Duodenal mucosa (tissue), 2 donors: Measurements from ENCODE around the gene DSC3.

Experiments used
- H3K27ac ChIP-seq: one replicate; pipeline ENCODE4 v1.7.0; 2013; ENCODE audit warnings: low read depth, low read length
- H3K27me3 ChIP-seq, 2 donors: one replicate each; pipeline ENCODE4 v1.7.0; 2013; ENCODE audit warnings: low read length in 2 of 2, control low read depth in 1 of 2; ENCODE audit not compliant: insufficient read depth in 2 of 2, control insufficient read depth in 1 of 2
- H3K36me3 ChIP-seq, 2 donors: one replicate each; pipeline ENCODE4 v1.7.0; 2013; ENCODE audit warnings: low read length in 2 of 2, control low read depth in 1 of 2; ENCODE audit not compliant: insufficient read depth in 2 of 2, control insufficient read depth in 1 of 2
- H3K4me1 ChIP-seq, 2 donors: one replicate each; pipeline ENCODE4 v1.7.0; 2013; ENCODE audit warnings: low read length in 2 of 2, control low read depth in 1 of 2; ENCODE audit not compliant: insufficient read depth in 2 of 2, control insufficient read depth in 1 of 2
- H3K4me3 ChIP-seq, 2 donors: one replicate each; pipeline ENCODE4 v1.7.0; 2013; ENCODE audit warnings: low read length in 2 of 2, low read depth in 1 of 2
- H3K9ac ChIP-seq, 2 donors: one replicate each; pipeline ENCODE4 v1.7.0; 2013; ENCODE audit warnings: low read length in 2 of 2, low read depth in 1 of 2
- H3K9me3 ChIP-seq, 2 donors: one replicate each; pipeline ENCODE4 v1.7.0; 2013; ENCODE audit warnings: low read length in 2 of 2, control low read depth in 1 of 2; ENCODE audit not compliant: control insufficient read depth in 1 of 2

DSC3 gene

DNA sequence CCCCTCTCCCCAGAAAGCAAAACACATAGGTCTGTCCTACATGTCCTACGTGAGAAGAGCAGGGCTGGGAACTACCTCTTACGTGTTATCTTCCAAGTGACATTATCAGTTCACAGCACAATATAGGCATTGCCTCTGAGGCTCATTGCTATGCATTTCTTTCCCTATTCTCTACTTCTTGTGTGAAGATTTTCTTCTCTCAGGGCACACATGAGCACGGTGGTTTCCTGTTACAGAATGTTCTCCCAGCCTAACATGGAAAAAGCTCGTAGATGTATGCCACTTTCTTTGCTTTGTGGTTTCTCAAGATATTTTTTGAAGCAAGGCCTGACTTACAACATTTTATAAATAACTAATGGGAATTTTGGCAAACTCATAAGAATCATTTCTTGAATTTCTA is 19.4 kb upstream of the DSC3 start:
- Histone ChIP-seq H3K4me1 (no peaks in the 10 kb centered on the region), H3K9me3 (no peaks in the 10 kb centered on the region)

DNA sequence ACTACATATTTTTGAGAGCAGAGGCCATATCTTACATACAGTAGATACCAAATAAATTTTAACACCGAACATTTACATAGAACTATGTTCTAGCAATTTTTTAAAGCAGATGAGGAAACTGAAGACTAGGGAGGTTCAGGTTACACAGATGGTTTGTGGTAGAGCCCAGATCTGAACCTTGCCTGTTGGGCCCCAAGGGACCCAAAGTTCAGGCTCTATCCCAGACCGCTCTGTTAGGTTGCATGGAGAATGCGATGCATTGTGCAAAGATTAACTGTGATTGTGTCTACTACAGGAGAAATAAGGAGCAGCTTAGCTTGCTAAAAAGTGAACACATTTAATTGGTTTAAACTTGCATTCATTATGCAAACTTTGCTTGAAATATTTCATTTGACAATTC is 16.4 kb upstream of the DSC3 start:
- Histone ChIP-seq H3K4me3 (no peak overlapping the region), H3K4me1 (no peaks in the 10 kb centered on the region), H3K9ac (no peak overlapping the region), H3K9me3 (no peaks in the 10 kb centered on the region), H3K27ac (no peak overlapping the region), H3K27me3 (no peaks in the 10 kb centered on the region), H3K36me3 (no peaks in the 10 kb centered on the region)

More for the DNA sequence above, 19.4 kb upstream of the DSC3 start:
- Histone ChIP-seq H3K36me3 (peaks cover 0 to 4% of the 10 kb centered on the region in 2 donors), H3K27ac (no peak overlapping the region), H3K4me3 (no peak overlapping the region), H3K27me3 (no peaks in the 10 kb centered on the region), H3K9ac (no peak overlapping the region)

DNA sequence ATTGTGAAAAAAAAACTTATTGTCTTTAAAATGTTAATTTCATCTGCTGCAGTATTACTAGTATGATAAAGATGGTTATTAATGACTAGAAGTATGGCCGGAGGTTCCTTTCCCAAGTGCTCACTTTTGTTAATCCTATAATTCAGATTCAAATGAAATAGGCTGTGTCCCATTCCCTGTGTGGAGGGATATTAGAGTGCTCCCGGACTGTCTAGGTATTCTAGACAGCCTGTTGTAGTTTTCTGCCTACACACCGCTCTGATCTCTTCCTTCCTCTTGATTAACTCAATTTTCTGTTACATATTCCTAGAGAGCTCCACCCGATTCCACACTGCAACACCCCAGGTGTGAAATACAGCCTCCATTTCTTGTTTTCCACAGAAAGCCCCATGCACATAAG is 15.4 kb upstream of the DSC3 start:
- Histone ChIP-seq H3K36me3 (no peaks in the 10 kb centered on the region), H3K27me3 (no peaks in the 10 kb centered on the region), H3K9me3 (no peaks in the 10 kb centered on the region), H3K4me1 (no peaks in the 10 kb centered on the region), H3K4me3 (no peak overlapping the region), H3K9ac (no peak overlapping the region), H3K27ac (no peak overlapping the region)

DNA sequence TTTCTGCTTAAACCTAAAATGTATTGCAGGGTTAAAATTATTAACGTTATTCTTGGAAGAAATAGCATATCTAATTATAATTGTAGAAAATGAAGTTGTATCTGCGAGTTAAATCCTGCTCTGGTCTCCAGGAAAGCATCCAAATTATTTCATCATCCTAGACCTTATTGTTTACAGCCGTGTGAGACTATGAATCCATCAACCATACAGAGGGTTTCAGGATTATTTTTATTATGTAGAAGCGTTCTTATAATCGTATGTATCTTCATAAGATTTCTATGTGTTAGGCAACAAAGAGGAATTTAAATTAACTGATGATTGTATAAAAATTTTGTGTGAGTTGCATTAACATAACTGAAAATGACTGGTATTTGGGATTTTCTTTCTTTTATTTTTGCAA is 14.5 kb upstream of the DSC3 start:
- Histone ChIP-seq H3K9ac (no peak overlapping the region), H3K27ac (no peak overlapping the region), H3K36me3 (no peaks in the 10 kb centered on the region), H3K27me3 (no peaks in the 10 kb centered on the region), H3K4me1 (no peaks in the 10 kb centered on the region), H3K4me3 (no peak overlapping the region), H3K9me3 (no peaks in the 10 kb centered on the region)

DNA sequence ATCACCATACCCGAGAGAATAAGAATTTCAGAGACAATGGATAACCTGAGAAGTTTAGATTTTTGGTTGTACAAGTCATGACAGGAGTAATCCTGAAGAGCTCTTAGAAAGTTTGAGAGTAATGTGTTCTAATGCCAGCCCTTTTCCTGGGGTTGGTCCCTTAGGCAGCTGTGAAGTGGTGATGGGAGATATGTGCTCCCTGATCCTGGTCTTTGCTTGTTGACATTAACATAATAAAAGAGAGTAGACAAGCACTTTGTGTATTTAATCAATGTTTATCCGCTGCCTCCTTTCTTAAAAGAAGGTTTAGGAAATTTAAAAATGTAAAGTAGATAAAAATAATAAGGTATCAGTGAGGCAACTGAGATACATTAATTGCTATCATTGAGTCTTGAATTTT is 13.8 kb upstream of the DSC3 start:
- no peaks in the 10 kb centered on the region for H3K36me3 ChIP-seq
- no peak overlapping the region for H3K4me3 ChIP-seq
- no peaks in the 10 kb centered on the region for H3K27me3 ChIP-seq

DNA sequence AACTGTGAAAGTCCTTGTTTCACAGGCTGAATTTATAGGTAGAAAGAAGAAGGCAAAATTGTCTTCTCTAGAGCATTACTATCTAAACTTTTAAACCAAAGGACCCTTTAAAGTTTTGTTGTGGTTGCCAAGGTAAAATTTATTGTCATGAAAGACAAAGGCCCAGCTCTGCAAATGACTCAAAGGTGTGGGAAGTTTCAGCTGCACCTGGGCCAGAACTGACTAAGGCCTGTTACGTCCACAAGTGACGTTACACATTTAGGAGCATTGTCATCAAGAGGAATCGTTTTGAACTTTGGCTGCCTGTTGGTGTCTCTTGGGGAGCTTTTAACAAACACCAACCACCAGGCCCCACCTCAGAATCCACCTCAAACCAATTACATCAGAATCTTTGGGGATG is 8.1 kb upstream of the DSC3 start:
- no peak overlapping the region for H3K27ac ChIP-seq
- no peak overlapping the region for H3K9ac ChIP-seq
- peaks cover 0 to 3% of the 10 kb centered on the region in 2 donors for H3K27me3 ChIP-seq
- no peaks in the 10 kb centered on the region for H3K4me1 ChIP-seq
- H3K9me3 ChIP-seq = no peaks in the 10 kb centered on the region
- no peaks in the 10 kb centered on the region for H3K36me3 ChIP-seq
- H3K4me3 ChIP-seq = no peak overlapping the region

More for the DNA sequence above, 13.8 kb upstream of the DSC3 start:
- H3K9me3 ChIP-seq = no peaks in the 10 kb centered on the region
- no peak overlapping the region for H3K27ac ChIP-seq
- no peak overlapping the region for H3K9ac ChIP-seq
- no peaks in the 10 kb centered on the region for H3K4me1 ChIP-seq

DNA sequence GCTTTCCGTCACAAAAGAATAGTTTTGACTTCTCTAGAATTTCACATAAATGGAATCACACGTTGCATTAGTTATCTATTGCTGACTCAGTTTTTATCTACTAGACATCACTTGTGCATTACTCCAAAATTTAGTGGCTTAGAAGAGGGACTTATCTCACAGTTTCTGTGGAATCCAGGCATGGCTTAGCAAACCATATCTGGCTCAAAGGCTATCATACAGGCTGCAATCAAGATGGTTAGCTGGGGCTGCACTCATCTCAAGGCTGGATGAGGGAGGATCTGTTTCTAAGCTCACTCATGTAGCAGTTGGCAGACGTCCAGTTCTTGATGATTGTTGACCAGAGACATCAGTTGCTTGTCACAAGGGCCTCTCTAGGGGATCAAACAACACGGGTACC is 6.6 kb upstream of the DSC3 start:
- Histone ChIP-seq H3K4me3 (no peak overlapping the region), H3K4me1 (no peaks in the 10 kb centered on the region), H3K9ac (no peak overlapping the region), H3K9me3 (no peaks in the 10 kb centered on the region), H3K36me3 (no peaks in the 10 kb centered on the region), H3K27me3 (peaks cover 6 to 7% of the 10 kb centered on the region in 2 donors), H3K27ac (no peak overlapping the region)

DNA sequence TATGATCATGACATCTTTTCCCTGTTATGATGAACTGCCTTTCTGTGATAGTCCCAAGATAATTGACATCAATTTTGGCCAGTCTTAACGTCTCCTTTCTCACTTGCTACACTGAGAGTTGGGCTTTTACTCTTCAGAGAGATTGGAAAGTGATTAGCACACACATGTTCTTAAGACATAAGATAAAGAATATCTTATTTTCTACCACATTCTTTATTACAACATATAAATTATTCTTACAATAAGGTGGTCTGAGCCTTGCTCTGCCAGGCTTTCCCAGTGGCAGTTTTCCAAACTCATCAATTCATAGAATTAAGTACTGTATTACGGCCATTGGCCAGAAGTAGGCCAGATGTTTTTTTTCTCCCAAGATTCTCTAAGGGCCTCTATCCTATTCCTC is 5.7 kb upstream of the DSC3 start:
- no peaks in the 10 kb centered on the region for H3K9me3 ChIP-seq
- no peaks in the 10 kb centered on the region for H3K36me3 ChIP-seq
- H3K9ac ChIP-seq = no peak overlapping the region
- H3K27ac ChIP-seq = no peak overlapping the region
- peaks cover 15 to 16% of the 10 kb centered on the region in 2 donors for H3K27me3 ChIP-seq
- H3K4me3 ChIP-seq = no peak overlapping the region
- no peaks in the 10 kb centered on the region for H3K4me1 ChIP-seq

DNA sequence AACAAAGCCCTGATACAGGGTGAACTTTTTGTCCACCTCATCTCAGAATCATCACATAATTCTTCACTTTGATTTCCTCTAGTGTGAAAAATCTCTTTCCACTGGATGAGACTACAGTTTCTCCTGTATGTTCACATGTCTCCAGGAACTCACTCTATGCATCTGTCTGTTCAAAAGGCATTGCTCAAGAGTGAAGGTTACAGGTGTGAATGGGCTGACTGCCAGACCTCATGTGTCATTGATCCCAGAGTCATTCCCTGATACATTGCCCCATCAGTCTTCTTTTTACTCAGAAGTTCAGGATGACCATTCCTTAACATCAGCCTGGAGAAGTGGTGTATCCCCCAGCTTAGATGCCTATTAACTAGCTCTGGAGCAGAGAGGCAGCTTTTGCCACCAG is 4.4 kb upstream of the DSC3 start:
- no peaks in the 10 kb centered on the region for H3K9me3 ChIP-seq
- peaks cover 26 to 27% of the 10 kb centered on the region in 2 donors for H3K27me3 ChIP-seq
- H3K36me3 ChIP-seq = no peaks in the 10 kb centered on the region
- H3K9ac ChIP-seq = no peak overlapping the region
- no peak overlapping the region for H3K27ac ChIP-seq
- no peak overlapping the region for H3K4me3 ChIP-seq
- H3K4me1 ChIP-seq = peaks cover 2 to 9% of the 10 kb centered on the region in 2 donors

DNA sequence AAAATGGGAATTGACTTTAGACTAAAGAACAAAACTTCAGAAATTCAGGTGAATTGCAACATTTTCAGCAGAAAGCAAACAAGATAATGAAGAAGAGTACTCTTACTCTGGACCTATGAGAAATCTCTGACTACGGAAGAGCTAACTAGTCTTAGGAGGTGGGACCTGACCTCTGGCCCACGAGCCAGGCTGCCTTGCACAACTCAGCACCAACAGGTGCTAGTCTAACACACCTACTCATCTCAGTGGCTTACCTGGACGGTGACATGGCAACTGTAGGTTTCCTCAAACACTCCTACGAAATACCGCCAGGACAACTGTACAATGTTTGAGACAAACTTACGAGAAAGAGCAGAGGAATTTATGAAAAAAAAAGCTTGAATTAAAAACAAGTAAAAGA is 3.1 kb upstream of the DSC3 start:
- Histone ChIP-seq H3K27ac (no peak overlapping the region), H3K4me1 (peaks cover 11 to 14% of the 10 kb centered on the region in 2 donors), H3K9ac (no peak overlapping the region), H3K9me3 (no peaks in the 10 kb centered on the region), H3K4me3 (no peak overlapping the region), H3K27me3 (peaks cover 39 to 40% of the 10 kb centered on the region in 2 donors), H3K36me3 (no peaks in the 10 kb centered on the region)

DNA sequence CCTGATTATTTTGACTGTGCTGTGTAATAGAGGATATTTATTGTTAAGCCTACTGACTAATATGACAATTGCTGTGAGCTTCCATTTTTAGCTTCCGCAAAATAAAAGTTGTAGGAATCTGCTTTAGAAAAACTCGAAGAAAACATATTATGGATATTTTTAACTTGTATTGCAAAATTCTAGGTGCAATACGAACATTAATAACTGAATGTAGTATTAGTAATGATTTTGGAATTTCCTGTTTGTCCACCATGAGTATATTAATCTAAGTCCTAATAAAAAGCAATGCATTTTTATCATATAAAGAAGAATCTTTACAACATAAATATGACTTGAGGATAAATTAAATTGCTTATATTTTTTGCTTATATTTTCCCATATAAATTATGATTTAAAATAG is 2.4 kb upstream of the DSC3 start:
- peaks cover 11 to 15% of the 10 kb centered on the region in 2 donors for H3K4me1 ChIP-seq
- H3K9me3 ChIP-seq = no peaks in the 10 kb centered on the region
- no peak overlapping the region for H3K9ac ChIP-seq
- no peak overlapping the region for H3K27ac ChIP-seq
- H3K36me3 ChIP-seq = no peaks in the 10 kb centered on the region
- H3K4me3 ChIP-seq = no peak overlapping the region
- peaks cover 46 to 47% of the 10 kb centered on the region in 2 donors for H3K27me3 ChIP-seq
